Measurements from ENCODE around the gene HSPA4L. TPM values are rescaled to one million over a fixed set of nuclear protein-coding genes. Genes with fewer than 3 reads are reported as not detected.

The HSPA4L gene
- total RNA-seq (2022; extraction: Qiagen RNA extraction; ENCODE audit: low read depth) = 5.6 to 9.3 TPM (median 8.5 TPM) in 5 replicates

GRCh38 chr4:127782275-127783025 lies at the start of gene HSPA4L:
Gene HSPA4L (plus strand): TSS chr4:127782322. CDS start chr4:127782551, 229 bp downstream.

GRCh38 chr4:127880763-127881562 lies 98.8 kb downstream of the HSPA4L start, which contains the start of gene PLK4:
Gene PLK4 (plus strand): TSS chr4:127880893. CDS start chr4:127881135, 242 bp downstream.

Other genes with a start within 250 kb of the HSPA4L start
- 1.0 to 2.3 TPM (median 1.3 TPM) in 5 replicates for gene INTU, start 149.4 kb upstream of the HSPA4L start, total RNA-seq (2022; extraction: Qiagen RNA extraction; ENCODE audit: low read depth)
- not detected in 5 replicates for gene SLC25A31, start 51.9 kb upstream of the HSPA4L start, total RNA-seq (2022; extraction: Qiagen RNA extraction; ENCODE audit: low read depth)
- 15.4 to 19.6 TPM (median 17.3 TPM) in 5 replicates for gene PLK4, start 98.6 kb downstream of the HSPA4L start, total RNA-seq (2022; extraction: Qiagen RNA extraction; ENCODE audit: low read depth)
- 9.4 to 17.9 TPM (median 13.2 TPM) in 5 replicates for gene MFSD8, start 182.9 kb downstream of the HSPA4L start, total RNA-seq (2022; extraction: Qiagen RNA extraction; ENCODE audit: low read depth)
- 2.4 to 3.5 TPM (median 3.3 TPM) in 5 replicates for gene ABHD18, start 183.1 kb downstream of the HSPA4L start, total RNA-seq (2022; extraction: Qiagen RNA extraction; ENCODE audit: low read depth)

Measured in A549 treated with RU486 at 1 μM for 4 hours (cell line).